Loucy (cell line): Measurements from ENCODE around the gene MAP3K20.

Experiments used
- H2AFZ ChIP-seq: fragments of 200-600 bp; sonication (generic); 2 replicates; pipeline ENCODE4 v1.6.0; 2016; ENCODE audit warnings: antibody characterized with exemption, mild to moderate bottlenecking, low read length, moderate library complexity
- H3F3A ChIP-seq: fragments of 200-600 bp; 2 replicates; pipeline ENCODE4 v1.6.0; 2016; ENCODE audit warnings: antibody characterized with exemption, low read depth, mild to moderate bottlenecking
- H3K27me3 ChIP-seq: fragments of 200-600 bp; sonication (generic); 2 replicates; pipeline ENCODE4 v1.6.1; 2014; ENCODE audit warnings: low read length, mild to moderate bottlenecking; ENCODE audit not compliant: insufficient read depth, poor library complexity, severe bottlenecking
- H3K36me3 ChIP-seq: fragments of 200-600 bp; sonication (generic); 2 replicates; pipeline ENCODE4 v1.6.1; 2016; ENCODE audit warnings: low read length; ENCODE audit not compliant: insufficient read depth
- H3K4me1 ChIP-seq: fragments of 200-600 bp; sonication (generic); 2 replicates; pipeline ENCODE4 v1.5.1; 2014; ENCODE audit warnings: low read length, mild to moderate bottlenecking; ENCODE audit not compliant: insufficient read depth, poor library complexity, severe bottlenecking
- H3K4me2 ChIP-seq: fragments of 200-600 bp; sonication (generic); 2 replicates; pipeline ENCODE4 v1.6.0; 2014; ENCODE audit warnings: antibody characterized with exemption, low read length, low read depth, mild to moderate bottlenecking; ENCODE audit not compliant: poor library complexity, severe bottlenecking
- H3K4me3 ChIP-seq: fragments of 200-600 bp; sonication (generic); 2 replicates; pipeline ENCODE4 v1.5.1; 2014; ENCODE audit warnings: low read length, mild to moderate bottlenecking, mixed read lengths; ENCODE audit not compliant: poor library complexity, severe bottlenecking
- H3K79me2 ChIP-seq: fragments of 200-600 bp; sonication (generic); 2 replicates; pipeline ENCODE4 v1.6.1; 2014; ENCODE audit warnings: low read length; ENCODE audit not compliant: insufficient read depth
- H3K9ac ChIP-seq: fragments of 200-600 bp; sonication (generic); 2 replicates; pipeline ENCODE4 v1.6.0; 2014; ENCODE audit warnings: mild to moderate bottlenecking, low read depth, low read length, moderate library complexity; ENCODE audit not compliant: poor library complexity, severe bottlenecking
- H3K9me2 ChIP-seq: fragments of 200-600 bp; sonication (generic); replicated peaks from 2 replicates; pipeline ENCODE4 v1.6.1; 2016; ENCODE audit warnings: low read depth, low read length, mixed read lengths
- H3K9me3 ChIP-seq: fragments of 200-600 bp; sonication (generic); 2 replicates; pipeline ENCODE4 v1.6.1; 2014; ENCODE audit warnings: mild to moderate bottlenecking, antibody characterized with exemption, low read length, low read depth; ENCODE audit not compliant: insufficient read depth
- H4K20me1 ChIP-seq: fragments of 200-600 bp; sonication (generic); 2 replicates; pipeline ENCODE4 v1.6.0; 2014; ENCODE audit warnings: antibody characterized with exemption, low read length, mild to moderate bottlenecking; ENCODE audit not compliant: insufficient read depth, poor library complexity, severe bottlenecking
- EZH2phosphoT487 ChIP-seq: fragments of 200-600 bp; IDR thresholded peaks from 2 replicates; pipeline ENCODE4 v1.6.1; 2018; ENCODE audit warnings: antibody characterized with exemption, mild to moderate bottlenecking, moderate library complexity, borderline replicate concordance
- TF ChIP-seq, protein P1 (sequence below): fragments of 200-600 bp; sonication (generic); conservative IDR thresholded peaks from 2 replicates; pipeline ENCODE4 v1.5.1; 2014; ENCODE audit warnings: mild to moderate bottlenecking, antibody characterized with exemption, low read length

The MAP3K20 gene

DNA sequence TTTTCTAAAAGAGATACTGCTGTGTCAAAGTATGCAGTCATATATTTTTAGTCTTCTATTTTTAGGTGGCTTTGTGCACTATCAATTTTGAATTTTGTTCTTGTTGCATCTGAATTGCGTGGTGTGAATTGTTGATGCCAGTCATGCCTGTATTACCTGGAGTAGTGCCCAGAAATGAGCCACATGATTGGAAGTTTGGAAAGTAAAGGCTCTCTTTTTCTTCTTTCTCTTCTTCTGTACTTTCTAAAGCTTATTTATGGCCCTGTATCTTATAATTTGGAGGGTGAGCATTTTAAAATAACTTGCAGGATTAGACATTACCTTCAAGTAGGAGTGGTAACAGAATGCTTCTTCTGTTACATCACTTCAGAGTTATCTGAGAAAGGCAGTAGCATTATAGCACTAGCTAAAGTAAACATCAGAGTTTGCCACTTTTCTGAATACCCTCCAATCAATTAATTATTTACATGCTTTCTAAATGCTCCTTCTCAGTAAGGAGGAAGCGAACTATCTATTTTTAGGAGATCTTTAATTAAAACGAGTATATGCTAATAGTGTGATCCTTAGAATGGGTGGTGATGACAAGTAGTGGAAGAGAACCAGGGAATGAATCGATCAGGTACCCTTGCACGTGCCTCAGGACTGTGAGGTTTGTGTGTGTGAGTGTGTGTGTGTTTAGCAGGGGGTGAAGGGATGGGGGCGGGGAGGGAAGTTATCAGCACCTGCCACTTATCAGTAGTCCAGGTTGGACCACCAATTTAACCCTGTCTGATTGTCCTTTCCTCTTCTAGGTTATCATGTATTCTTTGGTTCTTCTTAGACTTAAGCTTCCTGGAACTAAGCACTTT, 112.5 kb downstream of the MAP3K20 start:
- Histone ChIP-seq H3K9me3 (no peaks in the 10 kb centered on the region), H3K9ac (no peak overlapping the region), H3K4me1 (no peaks in the 10 kb centered on the region), H3K79me2 (no peaks in the 10 kb centered on the region), H2AFZ (no peak overlapping the region), H3K27me3 (no peaks in the 10 kb centered on the region), H3F3A (no peaks in the 10 kb centered on the region), H3K36me3 (no peaks in the 10 kb centered on the region), H3K9me2 (no peaks in the 10 kb centered on the region), H3K4me3 (no peak overlapping the region), H3K4me2 (no peak overlapping the region), H4K20me1 (no peaks in the 10 kb centered on the region)
- TF ChIP-seq EZH2phosphoT487 = no peak
- TF ChIP-seq, protein P1, sequence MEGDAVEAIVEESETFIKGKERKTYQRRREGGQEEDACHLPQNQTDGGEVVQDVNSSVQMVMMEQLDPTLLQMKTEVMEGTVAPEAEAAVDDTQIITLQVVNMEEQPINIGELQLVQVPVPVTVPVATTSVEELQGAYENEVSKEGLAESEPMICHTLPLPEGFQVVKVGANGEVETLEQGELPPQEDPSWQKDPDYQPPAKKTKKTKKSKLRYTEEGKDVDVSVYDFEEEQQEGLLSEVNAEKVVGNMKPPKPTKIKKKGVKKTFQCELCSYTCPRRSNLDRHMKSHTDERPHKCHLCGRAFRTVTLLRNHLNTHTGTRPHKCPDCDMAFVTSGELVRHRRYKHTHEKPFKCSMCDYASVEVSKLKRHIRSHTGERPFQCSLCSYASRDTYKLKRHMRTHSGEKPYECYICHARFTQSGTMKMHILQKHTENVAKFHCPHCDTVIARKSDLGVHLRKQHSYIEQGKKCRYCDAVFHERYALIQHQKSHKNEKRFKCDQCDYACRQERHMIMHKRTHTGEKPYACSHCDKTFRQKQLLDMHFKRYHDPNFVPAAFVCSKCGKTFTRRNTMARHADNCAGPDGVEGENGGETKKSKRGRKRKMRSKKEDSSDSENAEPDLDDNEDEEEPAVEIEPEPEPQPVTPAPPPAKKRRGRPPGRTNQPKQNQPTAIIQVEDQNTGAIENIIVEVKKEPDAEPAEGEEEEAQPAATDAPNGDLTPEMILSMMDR = no peak

DNA sequence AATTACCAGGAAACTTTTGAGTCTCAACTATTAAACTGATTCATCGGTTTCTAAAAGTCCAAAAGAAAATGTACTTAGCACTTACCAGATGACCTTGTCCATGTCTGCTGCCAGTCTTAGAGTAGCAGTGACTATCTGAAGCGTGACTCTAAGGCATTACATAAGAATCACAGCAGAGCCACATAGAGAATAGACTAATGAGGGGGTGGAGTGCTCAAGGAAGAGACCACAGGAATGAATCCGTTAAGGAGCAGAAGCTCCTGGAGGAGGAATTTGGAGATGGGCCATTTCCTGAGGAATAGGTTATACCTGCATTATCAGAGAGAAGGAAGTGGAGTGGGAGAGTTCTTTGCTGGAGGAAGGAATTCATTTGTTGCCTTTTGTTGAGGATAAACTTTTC, 116.0 kb downstream of the MAP3K20 start:
- Histone ChIP-seq H3K9ac (no peak overlapping the region), H3K4me1 (no peaks in the 10 kb centered on the region), H3K4me3 (no peak overlapping the region), H3K9me3 (no peaks in the 10 kb centered on the region), H3F3A (no peaks in the 10 kb centered on the region), H3K9me2 (no peaks in the 10 kb centered on the region), H3K79me2 (no peaks in the 10 kb centered on the region), H3K4me2 (no peak overlapping the region), H3K27me3 (no peaks in the 10 kb centered on the region), H3K36me3 (no peaks in the 10 kb centered on the region), H4K20me1 (no peaks in the 10 kb centered on the region), H2AFZ (no peak overlapping the region)
- TF ChIP-seq EZH2phosphoT487 = no peak
- TF ChIP-seq, protein P1 = no peak

DNA sequence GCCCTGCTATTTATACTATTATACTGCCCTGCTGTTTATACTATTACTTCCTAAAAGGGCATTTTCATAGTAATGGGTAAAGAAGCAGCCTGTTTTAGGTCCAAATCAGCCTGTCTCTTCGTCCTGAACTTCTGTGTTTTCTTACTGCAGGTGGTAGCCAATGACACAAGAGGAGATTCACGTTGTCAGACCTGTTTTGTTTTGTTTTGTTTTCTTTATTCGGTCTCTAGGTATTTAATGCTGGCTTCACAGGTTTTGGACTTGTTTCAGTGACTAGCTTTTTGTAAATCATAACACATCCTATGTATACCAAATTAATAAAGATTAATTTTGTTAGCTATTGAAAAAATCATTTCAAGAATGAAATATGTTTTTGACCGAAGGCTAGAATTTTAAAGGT, 116.4 kb downstream of the MAP3K20 start:
- Histone ChIP-seq H4K20me1 (no peaks in the 10 kb centered on the region), H3K9ac (no peak overlapping the region), H3K4me3 (no peak overlapping the region), H3K36me3 (no peaks in the 10 kb centered on the region), H2AFZ (no peak overlapping the region), H3K4me2 (no peak overlapping the region), H3K27me3 (no peaks in the 10 kb centered on the region), H3K79me2 (no peaks in the 10 kb centered on the region), H3K9me2 (no peaks in the 10 kb centered on the region), H3K9me3 (no peaks in the 10 kb centered on the region), H3F3A (no peaks in the 10 kb centered on the region), H3K4me1 (no peaks in the 10 kb centered on the region)
- TF ChIP-seq EZH2phosphoT487 = no peak
- TF ChIP-seq, protein P1 = no peak
